PC-3 (cell line): ENCODE results near the gene SEMA5A. TPM values are rescaled to one million over a fixed set of nuclear protein-coding genes. Genes with fewer than 3 reads are reported as not detected.

Experiments used
- ATAC-seq: fragments of 200-7000 bp; cut with Tn5 transposase; 2 replicates; pipeline ENCODE4 v1.9.1; 2020; ENCODE audit warnings: mild to moderate bottlenecking, moderate library complexity
- BruUV-seq: library from RNA; stranded (reverse); fragments of 400-500 nt; replicated peaks from 2 replicates; lab custom pipeline; 2021; lab: Mats Ljungman, UMichigan
- CTCF ChIA-PET: fragments of 300-600 bp; sonication (Branson Sonifier 250); formaldehyde crosslinking; loops from one replicate; lab custom pipeline; 2022; ENCODE audit warnings: antibody characterized with exemption; lab: Charles Lee
- POLR2A ChIA-PET: fragments of 300-600 bp; sonication (Branson Sonifier 250); formaldehyde crosslinking; loops from one replicate; lab custom pipeline; 2022; ENCODE audit warnings: antibody characterized with exemption; ENCODE audit not compliant: unreplicated experiment; lab: Charles Lee
- DNase-seq: peaks from one replicate; pipeline ENCODE4 v3.0.0-alpha.2; 2015
- H2AFZ ChIP-seq: fragments of 300-600 bp; sonication (generic); 2 replicates; pipeline ENCODE4 v1.6.0; 2016; ENCODE audit warnings: antibody characterized with exemption, low read length
- H3F3A ChIP-seq: fragments of 300-600 bp; sonication (generic); one replicate; pipeline ENCODE4 v1.6.0; 2017; ENCODE audit warnings: antibody characterized with exemption, low read length, control low read depth, mild to moderate bottlenecking; ENCODE audit not compliant: unreplicated experiment
- H3K27ac ChIP-seq: fragments of 300-600 bp; sonication (generic); 2 replicates; pipeline ENCODE4 v1.5.1; 2016; ENCODE audit warnings: mild to moderate bottlenecking, low read length
- H3K27me3 ChIP-seq: fragments of 300-600 bp; sonication (generic); 2 replicates; pipeline ENCODE4 v1.6.1; 2016; ENCODE audit warnings: low read length, mixed read lengths
- H3K36me3 ChIP-seq: fragments of 300-600 bp; sonication (generic); 2 replicates; pipeline ENCODE4 v1.6.1; 2016; ENCODE audit warnings: low read depth, mixed run types, low read length, mixed read lengths
- H3K4me1 ChIP-seq: fragments of 300-600 bp; sonication (generic); 2 replicates; pipeline ENCODE4 v1.5.1; 2016; ENCODE audit warnings: low read length; ENCODE audit not compliant: insufficient read depth
- H3K4me2 ChIP-seq: fragments of 300-600 bp; sonication (generic); 2 replicates; pipeline ENCODE4 v1.6.0; 2016; ENCODE audit warnings: low read length
- H3K4me3 ChIP-seq: fragments of 300-600 bp; sonication (generic); 2 replicates; pipeline ENCODE4 v1.5.1; 2016; ENCODE audit warnings: mild to moderate bottlenecking, low read length, mixed read lengths
- H3K79me2 ChIP-seq: fragments of 300-600 bp; sonication (generic); 2 replicates; pipeline ENCODE4 v1.6.1; 2017; ENCODE audit warnings: low read length, mixed read lengths
- H3K9ac ChIP-seq: fragments of 300-600 bp; sonication (generic); 2 replicates; pipeline ENCODE4 v1.6.0; 2016; ENCODE audit warnings: mild to moderate bottlenecking, low read length
- H3K9me2 ChIP-seq: fragments of 300-600 bp; sonication (generic); replicated peaks from 2 replicates; pipeline ENCODE4 v1.6.1; 2016; ENCODE audit warnings: mixed run types, low read length, mixed read lengths
- H3K9me3 ChIP-seq: fragments of 300-600 bp; sonication (generic); 2 replicates; pipeline ENCODE4 v1.6.1; 2016; ENCODE audit warnings: low read length, mixed read lengths
- H4K20me1 ChIP-seq: fragments of 300-600 bp; sonication (generic); 2 replicates; pipeline ENCODE4 v1.6.1; 2016; ENCODE audit warnings: low read length, mixed read lengths
- CTCF ChIP-seq: fragments of 300-600 bp; sonication (generic); conservative IDR thresholded peaks from 2 replicates; pipeline ENCODE4 v1.5.1; 2017; ENCODE audit warnings: antibody characterized with exemption, low read depth, mild to moderate bottlenecking, low read length
- EZH2 ChIP-seq: fragments of 300-600 bp; sonication (generic); IDR thresholded peaks from one replicate; pipeline ENCODE4 v1.6.1; 2017; ENCODE audit warnings: antibody characterized with exemption, mild to moderate bottlenecking, low read length; ENCODE audit not compliant: unreplicated experiment
- EZH2phosphoT487 ChIP-seq: fragments of 300-600 bp; sonication (generic); IDR thresholded peaks from 2 replicates; pipeline ENCODE4 v1.6.1; 2018; ENCODE audit warnings: mild to moderate bottlenecking, antibody characterized with exemption, low read length, borderline replicate concordance
- intact Hi-C: fragments of 100-400 bp; cut with micrococcal nuclease; formaldehyde crosslinking; loops from 2 replicates; pipeline ENCODE4 v1.9.0; 2023
- total RNA-seq: library from RNA; depleted of rRNA; stranded (reverse); fragments of >200 nt; gene quantifications from 2 replicates; pipeline ENCODE4 v1.2.3, GENCODE V29; 2014

The SEMA5A gene
- total RNA-seq, 1 experiment from 2014 or later = 4.4 TPM

GRCh38 chr5:9182899-9183695 lies 362.8 kb downstream of the SEMA5A start:
- TF ChIP-seq EZH2phosphoT487 (no peak), CTCF (no peak), EZH2 (no peak)
- H4K20me1 ChIP-seq = no peaks in the 10 kb centered on the region
- peaks cover 3% of the 10 kb centered on the region; the same call in 1 of the 2 replicates for H3K4me1 ChIP-seq
- BruUV-seq = no TSS peak
- H3K36me3 ChIP-seq = no peaks in the 10 kb centered on the region
- ChIA-PET POLR2A (no interaction called here), CTCF (no interaction called here)
- H2AFZ ChIP-seq = no peak overlapping the region
- H3K79me2 ChIP-seq = no peaks in the 10 kb centered on the region
- H3K9me2 ChIP-seq = no peaks in the 10 kb centered on the region
- H3K4me3 ChIP-seq = no peak overlapping the region
- H3K27ac ChIP-seq = no peak overlapping the region
- no peaks in the 10 kb centered on the region for H3F3A ChIP-seq
- no peak for ATAC-seq
- intact Hi-C loops = no loop called here
- no peak overlapping the region for H3K4me2 ChIP-seq
- no peak overlapping the region for H3K9ac ChIP-seq
- H3K27me3 ChIP-seq = no peaks in the 10 kb centered on the region
- no peak for DNase-seq
- H3K9me3 ChIP-seq = no peaks in the 10 kb centered on the region

GRCh38 chr5:9176641-9177040 lies 369.2 kb downstream of the SEMA5A start:
- CTCF ChIA-PET = no interaction called here
- no peak for ATAC-seq
- Histone ChIP-seq H2AFZ (no peak overlapping the region), H3K36me3 (no peaks in the 10 kb centered on the region), H3K9ac (no peak overlapping the region), H3F3A (no peaks in the 10 kb centered on the region), H3K79me2 (no peaks in the 10 kb centered on the region), H3K27me3 (no peaks in the 10 kb centered on the region), H3K27ac (no peak overlapping the region), H3K9me2 (no peaks in the 10 kb centered on the region), H3K4me2 (no peak overlapping the region), H3K4me1 (no peaks in the 10 kb centered on the region), H3K4me3 (no peak overlapping the region), H3K9me3 (no peaks in the 10 kb centered on the region), H4K20me1 (no peaks in the 10 kb centered on the region)
- intact Hi-C loops = no loop called here
- POLR2A ChIA-PET = no interaction called here
- no TSS peak for BruUV-seq
- TF ChIP-seq EZH2phosphoT487 (no peak), CTCF (no peak), EZH2 (no peak)
- no peak for DNase-seq

DNA sequence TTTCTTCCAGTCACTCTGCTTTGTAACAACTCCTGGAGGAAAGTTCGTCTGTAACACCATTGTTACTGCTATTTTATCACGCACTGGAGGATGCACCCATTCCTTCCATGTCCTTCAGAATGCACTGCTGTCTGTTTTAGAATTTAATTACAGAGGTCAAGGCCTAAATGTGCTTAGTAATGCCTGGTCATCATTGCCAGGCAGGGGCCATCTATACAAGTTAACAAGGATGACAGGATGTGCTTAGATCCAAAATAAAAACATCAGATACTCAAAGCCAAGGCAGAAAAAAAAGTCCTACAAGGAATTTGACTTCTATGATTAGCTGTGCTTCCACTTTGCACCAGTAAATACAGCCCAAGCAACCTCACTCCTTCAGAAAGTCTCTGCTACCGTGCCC lies 371.4 kb downstream of the SEMA5A start:
- no peak overlapping the region for H3K27ac ChIP-seq

More for the DNA sequence above, 371.4 kb downstream of the SEMA5A start:
- no peak for ATAC-seq
- no TSS peak for BruUV-seq
- Histone ChIP-seq H3K36me3 (no peaks in the 10 kb centered on the region), H3K9me3 (no peaks in the 10 kb centered on the region), H3K79me2 (no peaks in the 10 kb centered on the region), H3K9me2 (no peaks in the 10 kb centered on the region), H3K27me3 (no peaks in the 10 kb centered on the region), H3K4me2 (no peak overlapping the region), H3K9ac (no peak overlapping the region), H3K4me1 (no peaks in the 10 kb centered on the region), H3K4me3 (no peak overlapping the region), H2AFZ (no peak overlapping the region), H4K20me1 (no peaks in the 10 kb centered on the region), H3F3A (no peaks in the 10 kb centered on the region)
- POLR2A ChIA-PET = no interaction called here
- intact Hi-C loops = no loop called here
- CTCF ChIA-PET = no interaction called here
- TF ChIP-seq EZH2 (no peak), EZH2phosphoT487 (no peak), CTCF (no peak)
- DNase-seq = no peak
